ENCODE data around the gene FAM209B.
"Not testable (repeated sequence)": the region's sequence is repeated elsewhere in the genome, so short reads cannot be mapped to it uniquely, and the experiment has no call there.

FAM209B gene

GRCh38 chr20:56522311-56522710, 10.7 kb upstream of the FAM209B start:
- TF ChIP-seq EZH2 (IDR thresholded peaks at IDR 0.05) (no peak), FOXP2 (optimal IDR thresholded peaks at IDR 0.05; ENCODE audit: control extremely low read depth, extremely low read length, insufficient read depth) (no peak), POLR2AphosphoS5 (IDR thresholded peaks at IDR 0.05; ENCODE audit: borderline replicate concordance, low read depth, low read length) (no peak)
- Histone ChIP-seq H3K9ac (ENCODE audit: insufficient read length) (no peak overlapping the region), H3K36me3 (ENCODE audit: insufficient read depth, low read length) (peaks cover 30% of the 10 kb centered on the region; the same call in 1 of the 2 replicates), H3K9me3 (ENCODE audit: low read depth, low read length) (no peaks in the 10 kb centered on the region), H3K27ac (peak overlapping the region; percentile 92), H3K4me3 (no peak overlapping the region)
- DNase-seq (ENCODE audit: low read depth, low spot score): no peak

GRCh38 chr20:56524444-56524843, 8.6 kb upstream of the FAM209B start, which contains the start of gene FAM209A:
Gene FAM209A, plus strand, starts transcription at chr20:56524744. Its CDS starts 65 bp downstream, at chr20:56524809.
- H3K4me3 ChIP-seq; H3K27ac ChIP-seq; DNase-seq (ENCODE audit: low read depth, low spot score); H3K9ac ChIP-seq (ENCODE audit: insufficient read length); H3K9me3 ChIP-seq (ENCODE audit: low read depth, low read length): not testable (repeated sequence)
- H3K36me3 ChIP-seq (ENCODE audit: insufficient read depth, low read length): peaks cover 10% of the 10 kb centered on the region; the same call in 1 of the 2 replicates

GRCh38 chr20:56527521-56527920, 5.5 kb upstream of the FAM209B start:
- DNase-seq (ENCODE audit: low read depth, low spot score): no peak
- Histone ChIP-seq H3K36me3 (ENCODE audit: insufficient read depth, low read length) (no peaks in the 10 kb centered on the region), H3K4me3 (no peak overlapping the region), H3K9ac (ENCODE audit: insufficient read length) (no peak overlapping the region), H3K9me3 (ENCODE audit: low read depth, low read length) (no peaks in the 10 kb centered on the region), H3K27ac (no peak overlapping the region)
- TF ChIP-seq FOXP2 (optimal IDR thresholded peaks at IDR 0.05; ENCODE audit: control extremely low read depth, extremely low read length, insufficient read depth) (no peak), POLR2AphosphoS5 (IDR thresholded peaks at IDR 0.05; ENCODE audit: borderline replicate concordance, low read depth, low read length) (no peak), EZH2 (IDR thresholded peaks at IDR 0.05) (no peak)

GRCh38 chr20:56537997-56538396, 5.0 kb downstream of the FAM209B start:
- Histone ChIP-seq H3K4me3 (no peak overlapping the region), H3K27ac (no peak overlapping the region), H3K36me3 (ENCODE audit: insufficient read depth, low read length) (no peaks in the 10 kb centered on the region), H3K9me3 (ENCODE audit: low read depth, low read length) (no peaks in the 10 kb centered on the region), H3K9ac (ENCODE audit: insufficient read length) (no peak overlapping the region)
- TF ChIP-seq EZH2 (IDR thresholded peaks at IDR 0.05) (no peak), FOXP2 (optimal IDR thresholded peaks at IDR 0.05; ENCODE audit: control extremely low read depth, extremely low read length, insufficient read depth) (no peak), POLR2AphosphoS5 (IDR thresholded peaks at IDR 0.05; ENCODE audit: borderline replicate concordance, low read depth, low read length) (no peak)
- DNase-seq (ENCODE audit: low read depth, low spot score): no peak

GRCh38 chr20:56540415-56540814, 7.4 kb downstream of the FAM209B start:
- TF ChIP-seq FOXP2 (optimal IDR thresholded peaks at IDR 0.05; ENCODE audit: control extremely low read depth, extremely low read length, insufficient read depth) (no peak), POLR2AphosphoS5 (IDR thresholded peaks at IDR 0.05; ENCODE audit: borderline replicate concordance, low read depth, low read length) (no peak), EZH2 (IDR thresholded peaks at IDR 0.05) (no peak)
- Histone ChIP-seq H3K27ac (no peak overlapping the region), H3K9ac (ENCODE audit: insufficient read length) (no peak overlapping the region), H3K36me3 (ENCODE audit: insufficient read depth, low read length) (no peaks in the 10 kb centered on the region), H3K4me3 (no peak overlapping the region), H3K9me3 (ENCODE audit: low read depth, low read length) (no peaks in the 10 kb centered on the region)
- DNase-seq (ENCODE audit: low read depth, low spot score): no peak

- TF ChIP-seq POLR2AphosphoS5 (IDR thresholded peaks at IDR 0.05; ENCODE audit: borderline replicate concordance, low read depth, low read length): no peak
- TF ChIP-seq EZH2 (IDR thresholded peaks at IDR 0.05): no peak
- TF ChIP-seq FOXP2 (optimal IDR thresholded peaks at IDR 0.05; ENCODE audit: control extremely low read depth, extremely low read length, insufficient read depth): no peak
- no peaks in the 10 kb centered on the region for H3K36me3 ChIP-seq (ENCODE audit: insufficient read depth, low read length)
- no peak for DNase-seq (ENCODE audit: low read depth, low spot score)
- H3K9ac ChIP-seq (ENCODE audit: insufficient read length): no peak overlapping the region
- no peak overlapping the region for H3K4me3 ChIP-seq
- no peak overlapping the region for H3K27ac ChIP-seq
- H3K9me3 ChIP-seq (ENCODE audit: low read depth, low read length): no peaks in the 10 kb centered on the region
Measured at GRCh38 chr20:56542489-56543030, 9.5 kb downstream of the FAM209B start.

GRCh38 chr20:56551571-56551970, 18.5 kb downstream of the FAM209B start:
- no peak overlapping the region for H3K9ac ChIP-seq (ENCODE audit: insufficient read length)
- TF ChIP-seq EZH2 (IDR thresholded peaks at IDR 0.05): no peak
- no peak for TF ChIP-seq POLR2AphosphoS5 (IDR thresholded peaks at IDR 0.05; ENCODE audit: borderline replicate concordance, low read depth, low read length)
- no peak for TF ChIP-seq FOXP2 (optimal IDR thresholded peaks at IDR 0.05; ENCODE audit: control extremely low read depth, extremely low read length, insufficient read depth)
- DNase-seq (ENCODE audit: low read depth, low spot score): no peak
- H3K36me3 ChIP-seq (ENCODE audit: insufficient read depth, low read length): no peaks in the 10 kb centered on the region
- no peak overlapping the region for H3K4me3 ChIP-seq
- no peak overlapping the region for H3K27ac ChIP-seq
- no peaks in the 10 kb centered on the region for H3K9me3 ChIP-seq (ENCODE audit: low read depth, low read length)

GRCh38 chr20:56552911-56553629, 20.0 kb downstream of the FAM209B start:
- no peak for DNase-seq (ENCODE audit: low read depth, low spot score)
- H3K4me3 ChIP-seq: no peak overlapping the region
- no peaks in the 10 kb centered on the region for H3K9me3 ChIP-seq (ENCODE audit: low read depth, low read length)
- no peak for TF ChIP-seq EZH2 (IDR thresholded peaks at IDR 0.05)
- no peak for TF ChIP-seq POLR2AphosphoS5 (IDR thresholded peaks at IDR 0.05; ENCODE audit: borderline replicate concordance, low read depth, low read length)
- no peak for TF ChIP-seq FOXP2 (optimal IDR thresholded peaks at IDR 0.05; ENCODE audit: control extremely low read depth, extremely low read length, insufficient read depth)
- no peak overlapping the region for H3K27ac ChIP-seq
- H3K36me3 ChIP-seq (ENCODE audit: insufficient read depth, low read length): no peaks in the 10 kb centered on the region
- H3K9ac ChIP-seq (ENCODE audit: insufficient read length): no peak overlapping the region
